ENCODE measurements around the gene LPIN2.

The LPIN2 gene

DNA sequence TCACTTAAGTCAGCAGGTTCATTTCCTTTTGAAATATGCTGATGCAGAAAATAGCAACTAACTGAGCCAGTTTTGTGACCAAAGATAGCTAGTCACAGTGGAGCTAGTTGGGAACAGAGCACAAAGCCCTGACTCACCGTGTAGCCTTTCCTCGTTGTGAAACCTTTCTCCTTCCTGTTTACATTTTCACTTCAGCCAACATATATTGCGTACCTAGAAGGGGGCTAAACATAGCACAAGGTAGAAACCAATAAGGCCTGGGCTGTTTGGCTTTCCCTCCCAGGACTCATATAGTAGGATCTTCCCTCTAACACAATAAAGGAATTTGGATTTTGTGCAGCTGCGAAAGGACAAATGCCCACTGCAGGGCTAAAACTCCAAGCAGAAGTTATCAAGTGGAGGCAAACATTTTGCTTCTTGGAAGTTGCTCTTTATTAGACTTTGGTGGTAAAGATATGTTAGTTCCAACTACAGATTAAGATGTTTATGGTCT is 24.5 kb upstream of the LPIN2 start:
- peak overlapping the region; percentile 53 for H3K27ac ChIP-seq (replicated peaks)
- no peak overlapping the region for H3K4me3 ChIP-seq (replicated peaks; ENCODE audit: insufficient read depth, low read length)
- H3K27me3 ChIP-seq (ENCODE audit: insufficient read depth, poor library complexity, severe bottlenecking): no peaks in the 10 kb centered on the region
- DNase-seq (ENCODE audit: low read depth in 1 of 2, low spot score in 1 of 2): peak; percentile 79 to 82
- TF ChIP-seq, protein P1, sequence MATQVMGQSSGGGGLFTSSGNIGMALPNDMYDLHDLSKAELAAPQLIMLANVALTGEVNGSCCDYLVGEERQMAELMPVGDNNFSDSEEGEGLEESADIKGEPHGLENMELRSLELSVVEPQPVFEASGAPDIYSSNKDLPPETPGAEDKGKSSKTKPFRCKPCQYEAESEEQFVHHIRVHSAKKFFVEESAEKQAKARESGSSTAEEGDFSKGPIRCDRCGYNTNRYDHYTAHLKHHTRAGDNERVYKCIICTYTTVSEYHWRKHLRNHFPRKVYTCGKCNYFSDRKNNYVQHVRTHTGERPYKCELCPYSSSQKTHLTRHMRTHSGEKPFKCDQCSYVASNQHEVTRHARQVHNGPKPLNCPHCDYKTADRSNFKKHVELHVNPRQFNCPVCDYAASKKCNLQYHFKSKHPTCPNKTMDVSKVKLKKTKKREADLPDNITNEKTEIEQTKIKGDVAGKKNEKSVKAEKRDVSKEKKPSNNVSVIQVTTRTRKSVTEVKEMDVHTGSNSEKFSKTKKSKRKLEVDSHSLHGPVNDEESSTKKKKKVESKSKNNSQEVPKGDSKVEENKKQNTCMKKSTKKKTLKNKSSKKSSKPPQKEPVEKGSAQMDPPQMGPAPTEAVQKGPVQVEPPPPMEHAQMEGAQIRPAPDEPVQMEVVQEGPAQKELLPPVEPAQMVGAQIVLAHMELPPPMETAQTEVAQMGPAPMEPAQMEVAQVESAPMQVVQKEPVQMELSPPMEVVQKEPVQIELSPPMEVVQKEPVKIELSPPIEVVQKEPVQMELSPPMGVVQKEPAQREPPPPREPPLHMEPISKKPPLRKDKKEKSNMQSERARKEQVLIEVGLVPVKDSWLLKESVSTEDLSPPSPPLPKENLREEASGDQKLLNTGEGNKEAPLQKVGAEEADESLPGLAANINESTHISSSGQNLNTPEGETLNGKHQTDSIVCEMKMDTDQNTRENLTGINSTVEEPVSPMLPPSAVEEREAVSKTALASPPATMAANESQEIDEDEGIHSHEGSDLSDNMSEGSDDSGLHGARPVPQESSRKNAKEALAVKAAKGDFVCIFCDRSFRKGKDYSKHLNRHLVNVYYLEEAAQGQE (IDR thresholded peaks at IDR 0.05; ENCODE audit: insufficient replicate concordance, low read depth): no peak
- TF ChIP-seq POLR2AphosphoS5 (IDR thresholded peaks at IDR 0.05; ENCODE audit: low read depth) (no peak), GABPA (IDR thresholded peaks at IDR 0.05; ENCODE audit: low read depth) (peak; percentile 63)

DNA sequence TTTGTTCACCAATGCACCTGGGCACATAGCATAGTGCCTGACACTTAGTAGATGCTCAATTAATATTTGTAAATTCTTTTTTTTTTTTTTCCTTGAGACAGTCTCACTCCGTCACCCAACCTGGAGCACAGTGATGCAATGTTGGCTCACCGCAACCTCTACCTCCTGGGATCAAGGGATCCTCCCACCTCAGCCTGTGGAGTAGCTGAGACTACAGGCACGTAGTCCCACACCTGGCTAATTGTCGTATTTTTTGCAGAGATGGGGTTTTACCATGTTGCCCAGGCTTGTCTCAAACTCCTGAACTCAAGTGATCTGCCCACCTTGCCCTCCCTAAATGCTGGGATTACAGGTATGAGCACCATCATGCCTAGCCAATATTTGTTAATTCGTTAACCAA is 23.2 kb upstream of the LPIN2 start:
- TF ChIP-seq, protein P1 (IDR thresholded peaks at IDR 0.05; ENCODE audit: insufficient replicate concordance, low read depth): no peak
- TF ChIP-seq GABPA (IDR thresholded peaks at IDR 0.05; ENCODE audit: low read depth) (no peak), POLR2AphosphoS5 (IDR thresholded peaks at IDR 0.05; ENCODE audit: low read depth) (no peak), SPI1 (IDR thresholded peaks at IDR 0.05; ENCODE audit: borderline replicate concordance, low read depth) (no peak)
- TF ChIP-seq, protein P2, sequence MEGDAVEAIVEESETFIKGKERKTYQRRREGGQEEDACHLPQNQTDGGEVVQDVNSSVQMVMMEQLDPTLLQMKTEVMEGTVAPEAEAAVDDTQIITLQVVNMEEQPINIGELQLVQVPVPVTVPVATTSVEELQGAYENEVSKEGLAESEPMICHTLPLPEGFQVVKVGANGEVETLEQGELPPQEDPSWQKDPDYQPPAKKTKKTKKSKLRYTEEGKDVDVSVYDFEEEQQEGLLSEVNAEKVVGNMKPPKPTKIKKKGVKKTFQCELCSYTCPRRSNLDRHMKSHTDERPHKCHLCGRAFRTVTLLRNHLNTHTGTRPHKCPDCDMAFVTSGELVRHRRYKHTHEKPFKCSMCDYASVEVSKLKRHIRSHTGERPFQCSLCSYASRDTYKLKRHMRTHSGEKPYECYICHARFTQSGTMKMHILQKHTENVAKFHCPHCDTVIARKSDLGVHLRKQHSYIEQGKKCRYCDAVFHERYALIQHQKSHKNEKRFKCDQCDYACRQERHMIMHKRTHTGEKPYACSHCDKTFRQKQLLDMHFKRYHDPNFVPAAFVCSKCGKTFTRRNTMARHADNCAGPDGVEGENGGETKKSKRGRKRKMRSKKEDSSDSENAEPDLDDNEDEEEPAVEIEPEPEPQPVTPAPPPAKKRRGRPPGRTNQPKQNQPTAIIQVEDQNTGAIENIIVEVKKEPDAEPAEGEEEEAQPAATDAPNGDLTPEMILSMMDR (IDR thresholded peaks at IDR 0.05; ENCODE audit: insufficient read depth, low read length): no peak
- no peak for DNase-seq (ENCODE audit: low read depth in 1 of 2, low spot score in 1 of 2)
- H3K27ac ChIP-seq (replicated peaks): no peak overlapping the region
- no peaks in the 10 kb centered on the region for H3K27me3 ChIP-seq (ENCODE audit: insufficient read depth, poor library complexity, severe bottlenecking)
- H3K4me3 ChIP-seq (replicated peaks; ENCODE audit: insufficient read depth, low read length): no peak overlapping the region

DNA sequence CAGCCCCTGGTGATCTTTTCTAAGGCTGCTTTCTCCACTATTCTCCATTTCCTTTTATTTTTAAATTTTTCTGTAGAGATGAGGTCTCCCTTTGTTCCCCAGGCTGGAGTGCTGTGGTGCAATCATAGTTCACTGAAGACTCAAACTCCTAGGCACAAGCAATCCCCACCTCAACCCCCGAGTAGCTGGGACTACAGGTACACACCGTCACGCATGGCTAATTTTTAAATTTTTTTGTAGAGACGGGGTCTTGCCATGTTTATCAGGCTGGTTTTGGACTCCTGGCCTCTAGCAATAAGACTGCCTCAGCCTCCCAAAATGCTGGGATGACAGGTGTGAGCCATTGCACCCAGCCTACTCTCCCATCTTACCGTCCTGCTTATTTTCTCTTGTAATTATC is 22.7 kb upstream of the LPIN2 start:
- TF ChIP-seq GABPA (IDR thresholded peaks at IDR 0.05; ENCODE audit: low read depth): no peak
- TF ChIP-seq, protein P2 (IDR thresholded peaks at IDR 0.05; ENCODE audit: insufficient read depth, low read length): no peak
- TF ChIP-seq, protein P1 (IDR thresholded peaks at IDR 0.05; ENCODE audit: insufficient replicate concordance, low read depth): no peak
- TF ChIP-seq SPI1 (IDR thresholded peaks at IDR 0.05; ENCODE audit: borderline replicate concordance, low read depth): no peak
- no peak for TF ChIP-seq POLR2AphosphoS5 (IDR thresholded peaks at IDR 0.05; ENCODE audit: low read depth)

More for the DNA sequence above, 22.7 kb upstream of the LPIN2 start:
- no peaks in the 10 kb centered on the region for H3K27me3 ChIP-seq (ENCODE audit: insufficient read depth, poor library complexity, severe bottlenecking)
- H3K4me3 ChIP-seq (replicated peaks; ENCODE audit: insufficient read depth, low read length): no peak overlapping the region
- DNase-seq (ENCODE audit: low read depth in 1 of 2, low spot score in 1 of 2): no peak
- H3K27ac ChIP-seq (replicated peaks): no peak overlapping the region

All from HL-60 (cell line).